ENCODE measurements around the gene DIAPH3.

DIAPH3 gene

GRCh38 chr13:60150538-60150937, 13.2 kb downstream of the DIAPH3 start:
- DNase-seq = no peak

- no peak for DNase-seq
Measured at GRCh38 chr13:60148918-60149317, 14.8 kb downstream of the DIAPH3 start.

GRCh38 chr13:60147361-60147760, 16.4 kb downstream of the DIAPH3 start:
- no peak for DNase-seq

- DNase-seq = no peak
Measured at GRCh38 chr13:60146471-60146870, 17.3 kb downstream of the DIAPH3 start.

- no peak for DNase-seq
Measured at GRCh38 chr13:60143775-60144174, 20.0 kb downstream of the DIAPH3 start.

- no peak for DNase-seq
Measured at GRCh38 chr13:60139272-60139671, 24.5 kb downstream of the DIAPH3 start.

- no peak for DNase-seq
Measured at GRCh38 chr13:60138674-60139073, 25.1 kb downstream of the DIAPH3 start.

- DNase-seq = no peak
Measured at GRCh38 chr13:60137911-60138560, 25.7 kb downstream of the DIAPH3 start.

- DNase-seq = no peak
Measured at GRCh38 chr13:60135344-60135743, 28.4 kb downstream of the DIAPH3 start.

GRCh38 chr13:60134376-60134775, 29.4 kb downstream of the DIAPH3 start:
- no peak for DNase-seq

- no peak for DNase-seq
Measured at GRCh38 chr13:60121337-60121687, 42.4 kb downstream of the DIAPH3 start.

- DNase-seq = no peak
Measured at GRCh38 chr13:60120617-60121336, 43.0 kb downstream of the DIAPH3 start.

GRCh38 chr13:60118696-60119400, 44.9 kb downstream of the DIAPH3 start:
- no peak for DNase-seq

GRCh38 chr13:60114499-60115028, 49.2 kb downstream of the DIAPH3 start:
- DNase-seq = no peak

- DNase-seq = no peak
Measured at GRCh38 chr13:60112771-60113170, 51.0 kb downstream of the DIAPH3 start.

GRCh38 chr13:60111691-60112090, 52.0 kb downstream of the DIAPH3 start:
- no peak for DNase-seq

- no peak for DNase-seq
Measured at GRCh38 chr13:60109285-60109684, 54.4 kb downstream of the DIAPH3 start.

- no peak for DNase-seq
Measured at GRCh38 chr13:60108589-60108988, 55.1 kb downstream of the DIAPH3 start.

GRCh38 chr13:60099631-60100420, 63.9 kb downstream of the DIAPH3 start:
- DNase-seq = no peak

- no peak for DNase-seq
Measured at GRCh38 chr13:60095300-60095699, 68.4 kb downstream of the DIAPH3 start.

- DNase-seq = no peak
Measured at GRCh38 chr13:60094385-60095088, 69.2 kb downstream of the DIAPH3 start.

- DNase-seq = no peak
Measured at GRCh38 chr13:60093425-60094019, 70.2 kb downstream of the DIAPH3 start.
